ENCODE data around the gene FUBP1.

DNA sequence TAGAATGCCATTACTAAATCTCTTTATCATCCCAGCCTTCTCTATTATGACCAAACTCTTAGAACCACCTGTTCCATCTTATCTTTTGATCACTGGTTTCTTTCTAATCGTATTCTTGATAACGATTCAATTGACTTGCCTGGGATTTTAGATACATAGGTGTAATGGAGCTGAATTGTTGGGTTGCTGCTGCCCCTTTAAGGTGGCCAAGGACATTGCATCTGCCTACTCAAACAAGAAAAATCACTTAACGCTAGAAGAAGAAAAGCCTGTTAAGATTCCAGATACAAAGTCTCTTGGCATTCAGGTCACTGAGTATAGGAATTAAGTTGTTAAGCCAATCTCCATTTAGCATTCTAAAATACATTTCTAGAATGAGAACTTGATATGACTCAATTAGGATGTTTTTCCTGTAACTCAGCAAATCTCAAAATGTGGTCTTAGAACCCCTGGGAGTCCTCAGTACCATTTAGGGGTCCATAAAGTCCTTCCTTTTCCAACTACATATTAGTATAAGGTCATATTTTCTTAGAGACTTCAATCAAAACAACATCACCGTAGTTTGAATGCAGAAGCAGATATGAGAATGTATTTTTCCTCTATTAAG, 78.1 kb downstream of the FUBP1 start:
- TF ChIP-seq, protein P1, sequence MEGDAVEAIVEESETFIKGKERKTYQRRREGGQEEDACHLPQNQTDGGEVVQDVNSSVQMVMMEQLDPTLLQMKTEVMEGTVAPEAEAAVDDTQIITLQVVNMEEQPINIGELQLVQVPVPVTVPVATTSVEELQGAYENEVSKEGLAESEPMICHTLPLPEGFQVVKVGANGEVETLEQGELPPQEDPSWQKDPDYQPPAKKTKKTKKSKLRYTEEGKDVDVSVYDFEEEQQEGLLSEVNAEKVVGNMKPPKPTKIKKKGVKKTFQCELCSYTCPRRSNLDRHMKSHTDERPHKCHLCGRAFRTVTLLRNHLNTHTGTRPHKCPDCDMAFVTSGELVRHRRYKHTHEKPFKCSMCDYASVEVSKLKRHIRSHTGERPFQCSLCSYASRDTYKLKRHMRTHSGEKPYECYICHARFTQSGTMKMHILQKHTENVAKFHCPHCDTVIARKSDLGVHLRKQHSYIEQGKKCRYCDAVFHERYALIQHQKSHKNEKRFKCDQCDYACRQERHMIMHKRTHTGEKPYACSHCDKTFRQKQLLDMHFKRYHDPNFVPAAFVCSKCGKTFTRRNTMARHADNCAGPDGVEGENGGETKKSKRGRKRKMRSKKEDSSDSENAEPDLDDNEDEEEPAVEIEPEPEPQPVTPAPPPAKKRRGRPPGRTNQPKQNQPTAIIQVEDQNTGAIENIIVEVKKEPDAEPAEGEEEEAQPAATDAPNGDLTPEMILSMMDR (IDR thresholded peaks at IDR 0.05), result peak; percentile 79
- no peak for TF ChIP-seq ZFX (IDR thresholded peaks at IDR 0.05; ENCODE audit: borderline replicate concordance)

Measured in 22Rv1 (cell line).